SK-N-SH treated with all-trans-retinoic acid at 6 μM for 48 hours (cell line): ENCODE data around the gene FAM174C.

Experiments used
- ATAC-seq: fragments of 200-7000 bp; cut with Tn5 transposase; 3 replicates; pipeline ENCODE4 v1.9.1; 2020; ENCODE audit warnings: mild to moderate bottlenecking, moderate library complexity
- ARNTL ChIP-seq: fragments of 450-650 bp; formaldehyde crosslinking; IDR thresholded peaks from 2 replicates; pipeline ENCODE4 v1.5.0; 2020; ENCODE audit warnings: low read depth, mild to moderate bottlenecking, moderate library complexity, borderline replicate concordance
- CSDC2 ChIP-seq: fragments of 250-450 bp; sonication (Bioruptor Pico); IDR thresholded peaks from 2 replicates; pipeline ENCODE4 v1.5.0; 2020; ENCODE audit warnings: mild to moderate bottlenecking, moderate library complexity
- CSRNP3 ChIP-seq: fragments of 250-450 bp; sonication (Bioruptor Pico); IDR thresholded peaks from 2 replicates; pipeline ENCODE4 v1.5.1; 2021; ENCODE audit warnings: mild to moderate bottlenecking, moderate library complexity
- ESRRG ChIP-seq: fragments of 250-450 bp; sonication (Bioruptor Pico); IDR thresholded peaks from 2 replicates; pipeline ENCODE4 v1.6.1; 2021; ENCODE audit warnings: mild to moderate bottlenecking
- GLIS3 ChIP-seq: fragments of 250-450 bp; sonication (Bioruptor Pico); IDR thresholded peaks from 2 replicates; pipeline ENCODE4 v1.5.0; 2020; ENCODE audit warnings: mild to moderate bottlenecking, moderate library complexity
- OSR1 ChIP-seq: fragments of 250-450 bp; sonication (Bioruptor Pico); IDR thresholded peaks from 2 replicates; pipeline ENCODE4 v1.8.0; 2022; ENCODE audit warnings: moderate library complexity, mild to moderate bottlenecking, inconsistent platforms
- PATZ1 ChIP-seq: fragments of 250-450 bp; sonication (Bioruptor Pico); IDR thresholded peaks from 2 replicates; pipeline ENCODE4 v1.8.0; 2020; ENCODE audit warnings: mild to moderate bottlenecking, moderate library complexity, borderline replicate concordance
- PPARA ChIP-seq: fragments of 250-450 bp; sonication (Bioruptor Pico); IDR thresholded peaks from 2 replicates; pipeline ENCODE4 v1.5.0; 2020; ENCODE audit warnings: mild to moderate bottlenecking, borderline replicate concordance
- RARB ChIP-seq: fragments of 250-450 bp; sonication (Bioruptor Pico); IDR thresholded peaks from 2 replicates; pipeline ENCODE4 v1.8.0; 2021; ENCODE audit warnings: mild to moderate bottlenecking, moderate library complexity
- SNAI2 ChIP-seq: fragments of 250-450 bp; sonication (Bioruptor Pico); IDR thresholded peaks from 2 replicates; pipeline ENCODE4 v1.5.0; 2020; ENCODE audit warnings: mild to moderate bottlenecking, moderate library complexity
- TOX ChIP-seq: fragments of 250-450 bp; sonication (Bioruptor Pico); IDR thresholded peaks from 2 replicates; pipeline ENCODE4 v1.8.0; 2021; ENCODE audit warnings: mild to moderate bottlenecking, moderate library complexity, borderline replicate concordance
- TSHZ2 ChIP-seq: fragments of 250-450 bp; sonication (Bioruptor Pico); IDR thresholded peaks from 2 replicates; pipeline ENCODE4 v1.5.0; 2020; ENCODE audit warnings: mild to moderate bottlenecking, moderate library complexity
- ZFP3 ChIP-seq: fragments of 250-450 bp; sonication (Bioruptor Pico); IDR thresholded peaks from 2 replicates; pipeline ENCODE4 v1.5.0; 2020; ENCODE audit warnings: mild to moderate bottlenecking, moderate library complexity
- ZFP30 ChIP-seq: fragments of 450-650 bp; formaldehyde crosslinking; IDR thresholded peaks from 2 replicates; pipeline ENCODE4 v1.5.0; 2022; ENCODE audit warnings: mild to moderate bottlenecking, moderate library complexity

Gene FAM174C

GRCh38 chr19:1283207-1283916 lies 8.0 kb downstream of the FAM174C start:
- no peak for TF ChIP-seq SNAI2
- TF ChIP-seq, all 23 proteins: peak for 0
- ATAC-seq: no peak

- TF ChIP-seq OSR1 (CRISPR knock-in tag): no peak
- TF ChIP-seq GLIS3 (CRISPR knock-in tag): no peak
- no peak for ATAC-seq
These were observed 8.6 kb downstream of the FAM174C start for GRCh38 chr19:1283917-1284292.

GRCh38 chr19:1284293-1284978 lies 9.1 kb downstream of the FAM174C start:
- no peak for TF ChIP-seq ARNTL (CRISPR knock-in tag)
- no peak for TF ChIP-seq ZFP3 (CRISPR knock-in tag)
- no peak for ATAC-seq

GRCh38 chr19:1284979-1285736 lies 9.8 kb downstream of the FAM174C start:
- TF ChIP-seq CSDC2 (CRISPR knock-in tag) (no peak), ARNTL (CRISPR knock-in tag) (no peak), PATZ1 (no peak), PPARA (CRISPR knock-in tag) (no peak), TOX (no peak), SNAI2 (no peak), RARB (CRISPR knock-in tag) (no peak), ZFP30 (CRISPR knock-in tag) (no peak)
- ATAC-seq: no peak

- ATAC-seq: no peak
- TF ChIP-seq ESRRG (CRISPR knock-in tag) (no peak), TOX (no peak), CSRNP3 (CRISPR knock-in tag) (no peak), TSHZ2 (no peak), ARNTL (CRISPR knock-in tag) (no peak), RARB (CRISPR knock-in tag) (no peak)
These were observed 10.5 kb downstream of the FAM174C start, which contains the start of gene EFNA2 for GRCh38 chr19:1285737-1286360. EFNA2 (plus strand) TSS chr19:1285873; CDS start chr19:1286169, 296 bp downstream.
